GM10266 (cell line): ENCODE results near the gene FBXO47.

Source experiments
- DNase-seq: peaks from one replicate; pipeline ENCODE4 v3.0.0; 2012; ENCODE audit errors: extremely low spot score
- CTCF ChIP-seq: IDR thresholded peaks from 2 replicates; pipeline ENCODE4 v1.5.1; 2012; ENCODE audit warnings: mild to moderate bottlenecking, low read depth; ENCODE audit not compliant: control insufficient read depth, insufficient read depth; ENCODE audit errors: missing control alignments

FBXO47 gene

DNA sequence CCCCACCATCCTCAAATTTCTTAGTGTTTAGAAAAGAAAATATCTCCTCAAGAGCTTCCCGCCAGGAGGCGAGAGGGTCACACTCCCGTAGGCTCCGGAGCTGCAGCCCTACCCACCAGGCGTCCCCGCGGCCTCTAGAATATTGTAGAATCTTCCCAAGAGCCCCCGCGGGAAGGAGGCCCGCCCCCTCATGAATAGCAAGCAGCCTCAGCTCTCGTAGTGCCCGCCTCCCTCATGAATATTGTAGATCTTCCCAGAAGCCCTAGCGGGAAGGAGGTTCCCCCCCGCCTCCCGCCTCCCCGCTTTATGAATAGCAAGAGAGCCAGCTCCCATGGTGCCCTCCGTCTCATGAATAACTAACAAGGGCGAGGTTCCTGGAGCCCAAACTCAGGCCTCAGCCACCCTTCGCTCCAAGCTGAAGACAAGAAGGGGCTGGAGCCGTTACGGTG is at the start of gene FBXO47:
TSS of gene FBXO47 (minus strand) at position 114 of the 449 bp plus-strand sequence. CDS start 4,378 bp downstream, outside the sequence.
- TF ChIP-seq CTCF, result no peak
- DNase-seq, result peak; percentile 30

DNA sequence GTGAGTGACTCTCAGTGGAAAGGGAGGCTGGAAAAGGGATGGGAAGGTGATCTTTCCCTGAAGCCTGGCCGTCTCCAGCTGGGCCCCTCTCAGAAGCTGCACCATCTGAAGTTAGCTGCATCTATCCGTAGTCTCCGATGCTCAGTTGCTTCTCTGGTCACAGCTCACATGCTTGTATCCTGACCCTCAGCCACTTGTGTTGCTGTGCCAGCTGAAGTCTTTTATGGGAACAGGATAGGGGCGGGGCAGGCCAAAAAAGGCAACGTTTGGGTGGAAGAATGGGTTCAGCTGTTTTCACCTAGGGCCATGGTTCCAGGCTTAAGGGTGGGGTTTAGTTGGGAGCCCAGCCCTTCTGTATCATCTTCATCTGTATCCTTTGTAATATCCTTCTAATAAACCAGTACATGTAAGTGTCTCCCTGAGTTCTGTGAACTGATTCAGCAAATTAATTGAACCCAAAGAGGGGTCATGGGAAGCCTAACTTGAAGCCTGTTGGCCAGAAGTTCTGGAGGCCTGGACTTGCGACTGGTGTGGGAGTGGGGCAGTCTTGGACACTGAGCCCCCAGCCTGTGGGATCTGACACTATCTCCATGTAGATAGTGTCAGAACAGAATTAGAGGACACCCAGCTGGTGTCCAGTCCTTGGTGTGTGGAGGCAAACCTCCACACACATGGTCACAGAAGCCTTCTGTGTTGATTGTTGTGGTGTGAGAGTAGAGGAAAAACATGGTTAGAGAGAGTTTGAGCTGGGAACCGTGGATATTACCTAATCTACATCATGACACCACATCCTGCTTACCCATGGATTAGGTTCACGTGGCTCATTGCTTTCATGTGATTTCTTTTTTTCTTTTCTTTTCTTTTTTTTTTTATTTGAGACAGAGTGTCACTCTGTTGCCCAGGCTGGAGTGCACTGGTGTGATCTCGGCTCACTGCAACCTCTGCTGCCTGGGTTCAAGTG is 49.3 kb upstream of the FBXO47 start:
- TF ChIP-seq CTCF, result no peak
- DNase-seq, result no peak

GRCh38 chr17:39015546-39015935 is 48.3 kb upstream of the FBXO47 start:
- no peak for TF ChIP-seq CTCF
- DNase-seq, result no peak

DNA sequence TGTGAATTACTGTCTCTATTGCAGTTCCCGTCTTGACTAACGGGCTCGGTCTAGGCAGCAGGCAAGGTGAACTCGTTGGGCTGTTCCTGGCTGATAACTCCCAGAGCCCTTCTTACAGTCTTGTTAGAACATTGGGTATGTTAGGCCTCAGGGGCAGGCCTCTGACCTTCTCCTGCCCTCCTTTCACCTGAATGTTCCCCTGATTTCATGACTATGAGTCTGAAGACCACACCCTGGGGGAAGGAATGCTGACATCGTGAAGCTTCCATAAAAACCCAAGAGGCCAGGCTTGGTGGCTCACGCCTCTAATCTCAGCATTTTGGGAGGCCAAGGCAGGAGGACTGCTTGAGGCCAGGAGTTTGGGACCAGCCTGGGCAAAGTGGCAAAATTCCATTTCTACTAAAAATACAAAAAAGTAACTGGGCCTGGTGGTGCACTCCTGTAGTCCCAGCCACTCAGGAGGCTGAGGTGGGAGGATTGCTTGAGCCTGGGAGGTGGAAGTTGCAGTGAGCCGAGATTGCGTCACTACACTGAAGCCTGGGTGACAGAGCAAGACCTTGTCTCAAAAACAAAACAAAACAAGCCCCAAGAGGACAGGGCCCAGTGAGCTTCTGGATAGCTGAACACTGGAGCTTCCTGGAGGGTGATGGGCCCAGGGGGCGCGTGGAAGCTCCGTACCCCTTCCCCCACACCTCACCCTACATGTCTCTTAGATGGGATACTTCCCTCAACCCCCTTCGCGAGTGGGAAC is 47.8 kb upstream of the FBXO47 start:
- no peak for DNase-seq
- no peak for TF ChIP-seq CTCF

GRCh38 chr17:39014044-39014794 is 47.0 kb upstream of the FBXO47 start:
- no peak for TF ChIP-seq CTCF
- no peak for DNase-seq

GRCh38 chr17:39012725-39013124 is 45.5 kb upstream of the FBXO47 start:
- DNase-seq, result no peak

More at GRCh38 chr17:39012725-39013124, 45.5 kb upstream of the FBXO47 start:
- TF ChIP-seq CTCF, result no peak
